Progenitor cell of endocrine pancreas (in vitro differentiated cells): ENCODE results near the gene GABARAP. TPM values are rescaled to one million over a fixed set of nuclear protein-coding genes. Genes with fewer than 3 reads are reported as not detected.

Experiments
- DNase-seq: peaks from one replicate; pipeline ENCODE4 v3.0.0; 2021; ENCODE audit warnings: low spot score; ENCODE audit not compliant: unreplicated experiment
- H3K27ac Mint-ChIP-seq: 2 replicates; pipeline ENCODE4 v1.8.0; 2021; ENCODE audit warnings: mild to moderate bottlenecking, moderate library complexity, mixed read lengths
- H3K27me3 Mint-ChIP-seq: 2 replicates; pipeline ENCODE4 v1.8.0; 2021; ENCODE audit warnings: mixed read lengths
- H3K36me3 Mint-ChIP-seq: 2 replicates; pipeline ENCODE4 v1.8.0; 2022; ENCODE audit warnings: mixed read lengths; ENCODE audit not compliant: insufficient read depth
- H3K4me1 Mint-ChIP-seq: 2 replicates; pipeline ENCODE4 v1.8.0; 2021; ENCODE audit warnings: low read depth, mixed read lengths
- H3K4me3 Mint-ChIP-seq: 2 replicates; pipeline ENCODE4 v1.8.0; 2021; ENCODE audit warnings: low read depth, mild to moderate bottlenecking, moderate library complexity, mixed read lengths
- H3K9me3 Mint-ChIP-seq: 2 replicates; pipeline ENCODE4 v1.8.0; 2021; ENCODE audit warnings: low read depth, mixed read lengths
- total RNA-seq: library from RNA; stranded (reverse); gene quantifications from 2 replicates; pipeline ENCODE4 v1.2.1, GENCODE V29; 2021
- TF ChIP-seq, protein P1 (sequence below): fragments of 200-600 bp; sonication (generic); IDR thresholded peaks from one replicate; pipeline ENCODE4 v1.5.0; 2021; ENCODE audit warnings: antibody characterized with exemption, mild to moderate bottlenecking; ENCODE audit not compliant: unreplicated experiment

The GABARAP gene
- total RNA-seq, 1 donor from 2014 or later, result 466 TPM

DNA sequence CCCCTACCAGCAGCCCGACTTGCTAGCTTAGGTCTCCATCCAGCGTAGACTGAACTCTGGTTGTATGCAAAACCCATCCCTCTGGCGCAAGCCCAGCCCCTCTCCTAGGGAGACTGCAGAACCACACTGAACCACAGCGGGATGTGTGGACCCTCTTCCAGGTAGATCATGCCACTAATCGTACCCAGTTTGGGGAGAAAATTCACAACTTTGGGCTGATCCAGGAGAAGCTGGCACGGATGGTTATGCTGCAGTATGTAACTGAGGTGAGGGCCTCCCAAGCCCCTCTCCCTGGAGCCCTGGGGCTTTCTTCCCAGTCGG lies 19.3 kb downstream of the GABARAP start:
- Mint-ChIP-seq H3K9me3 (no peaks in the 10 kb centered on the region), H3K4me3 (no peak overlapping the region), H3K27ac (peak overlapping the region; percentile 87)

DNA sequence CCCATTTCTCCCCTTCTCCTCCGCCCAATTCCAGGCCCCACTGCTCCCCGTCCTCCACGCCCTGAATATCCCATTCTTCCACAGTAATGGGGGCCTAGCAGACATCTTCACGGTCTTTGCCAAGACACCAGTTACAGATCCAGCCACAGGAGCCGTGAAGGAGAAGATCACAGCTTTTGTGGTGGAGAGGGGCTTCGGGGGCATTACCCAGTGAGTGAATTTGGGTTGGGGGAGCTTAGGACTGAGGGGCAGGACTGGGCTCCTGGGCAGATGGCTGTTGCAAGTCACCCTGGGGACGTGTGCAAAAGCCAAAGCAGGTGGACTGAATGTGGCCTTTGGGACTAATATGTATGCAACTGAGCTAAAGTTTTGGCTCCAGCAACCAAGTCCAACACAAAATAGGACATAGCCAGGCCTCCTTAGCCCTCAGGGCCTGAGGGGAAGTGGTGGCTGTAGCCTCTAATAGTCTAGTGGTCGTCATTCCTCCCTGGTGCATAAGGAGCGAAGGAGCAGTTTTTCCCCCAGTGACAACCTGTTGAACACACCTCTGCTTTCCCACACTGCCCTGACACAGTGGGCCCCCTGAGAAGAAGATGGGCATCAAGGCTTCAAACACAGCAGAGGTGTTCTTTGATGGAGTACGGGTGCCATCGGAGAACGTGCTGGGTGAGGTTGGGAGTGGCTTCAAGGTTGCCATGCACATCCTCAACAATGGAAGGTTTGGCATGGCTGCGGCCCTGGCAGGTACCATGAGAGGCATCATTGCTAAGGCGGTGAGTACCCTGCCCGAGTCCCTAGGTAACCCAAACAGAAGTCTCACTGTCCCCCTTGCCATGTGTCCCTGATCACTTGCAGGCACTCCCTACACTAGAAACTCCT lies 19.9 kb downstream of the GABARAP start:
- Mint-ChIP-seq H3K36me3 (peaks cover 6% of the 10 kb centered on the region), H3K27me3 (no peaks in the 10 kb centered on the region), H3K9me3 (no peaks in the 10 kb centered on the region), H3K4me1 (peaks cover 19% of the 10 kb centered on the region), H3K4me3 (peak overlapping the region; percentile 23), H3K27ac (peak overlapping the region; percentile 64)
- TF ChIP-seq, protein P1, sequence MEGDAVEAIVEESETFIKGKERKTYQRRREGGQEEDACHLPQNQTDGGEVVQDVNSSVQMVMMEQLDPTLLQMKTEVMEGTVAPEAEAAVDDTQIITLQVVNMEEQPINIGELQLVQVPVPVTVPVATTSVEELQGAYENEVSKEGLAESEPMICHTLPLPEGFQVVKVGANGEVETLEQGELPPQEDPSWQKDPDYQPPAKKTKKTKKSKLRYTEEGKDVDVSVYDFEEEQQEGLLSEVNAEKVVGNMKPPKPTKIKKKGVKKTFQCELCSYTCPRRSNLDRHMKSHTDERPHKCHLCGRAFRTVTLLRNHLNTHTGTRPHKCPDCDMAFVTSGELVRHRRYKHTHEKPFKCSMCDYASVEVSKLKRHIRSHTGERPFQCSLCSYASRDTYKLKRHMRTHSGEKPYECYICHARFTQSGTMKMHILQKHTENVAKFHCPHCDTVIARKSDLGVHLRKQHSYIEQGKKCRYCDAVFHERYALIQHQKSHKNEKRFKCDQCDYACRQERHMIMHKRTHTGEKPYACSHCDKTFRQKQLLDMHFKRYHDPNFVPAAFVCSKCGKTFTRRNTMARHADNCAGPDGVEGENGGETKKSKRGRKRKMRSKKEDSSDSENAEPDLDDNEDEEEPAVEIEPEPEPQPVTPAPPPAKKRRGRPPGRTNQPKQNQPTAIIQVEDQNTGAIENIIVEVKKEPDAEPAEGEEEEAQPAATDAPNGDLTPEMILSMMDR, result no peak
- no peak for DNase-seq

More for the DNA sequence above, 19.3 kb downstream of the GABARAP start:
- Mint-ChIP-seq H3K4me1 (peaks cover 15% of the 10 kb centered on the region), H3K27me3 (no peaks in the 10 kb centered on the region), H3K36me3 (peaks cover 7% of the 10 kb centered on the region)
- no peak for DNase-seq
- TF ChIP-seq, protein P1, result no peak

DNA sequence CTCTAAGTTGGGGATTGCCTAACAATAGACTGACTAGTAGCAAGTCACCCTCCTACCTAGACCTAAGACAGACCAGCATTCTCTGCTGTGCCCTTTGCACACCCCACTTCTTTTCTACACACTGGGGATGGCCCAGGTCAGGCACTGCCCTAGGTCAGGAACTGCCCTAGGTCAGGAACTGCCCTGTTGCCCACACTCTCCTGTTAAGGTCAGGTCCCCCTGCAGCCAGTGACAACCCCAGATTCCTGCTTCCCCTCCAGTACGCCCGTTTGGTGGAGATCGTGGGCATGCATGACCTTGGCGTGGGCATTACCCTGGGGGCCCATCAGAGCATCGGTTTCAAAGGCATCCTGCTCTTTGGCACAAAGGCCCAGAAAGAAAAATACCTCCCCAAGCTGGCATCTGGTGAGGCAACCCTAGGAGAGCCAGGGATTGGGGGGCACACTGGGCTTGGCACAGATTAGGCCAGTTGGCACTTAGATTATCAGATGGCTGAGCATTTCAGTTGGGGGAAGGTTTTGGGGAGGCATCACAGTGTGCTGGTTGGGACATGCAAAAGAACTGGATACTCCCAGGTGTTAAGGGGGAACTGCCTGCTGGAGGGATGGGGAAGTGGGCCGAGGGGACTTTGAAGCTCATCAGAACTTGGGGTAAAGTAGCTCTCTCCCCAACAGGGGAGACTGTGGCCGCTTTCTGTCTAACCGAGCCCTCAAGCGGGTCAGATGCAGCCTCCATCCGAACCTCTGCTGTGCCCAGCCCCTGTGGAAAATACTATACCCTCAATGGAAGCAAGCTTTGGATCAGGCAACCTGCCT lies 20.8 kb downstream of the GABARAP start:
- Mint-ChIP-seq H3K4me3 (peak overlapping the region; percentile 91), H3K9me3 (no peaks in the 10 kb centered on the region), H3K27me3 (no peaks in the 10 kb centered on the region), H3K36me3 (peaks cover 6% of the 10 kb centered on the region), H3K4me1 (peaks cover 23% of the 10 kb centered on the region), H3K27ac (peak overlapping the region; percentile 97)
- TF ChIP-seq, protein P1, result no peak
- DNase-seq, result no peak

DNA sequence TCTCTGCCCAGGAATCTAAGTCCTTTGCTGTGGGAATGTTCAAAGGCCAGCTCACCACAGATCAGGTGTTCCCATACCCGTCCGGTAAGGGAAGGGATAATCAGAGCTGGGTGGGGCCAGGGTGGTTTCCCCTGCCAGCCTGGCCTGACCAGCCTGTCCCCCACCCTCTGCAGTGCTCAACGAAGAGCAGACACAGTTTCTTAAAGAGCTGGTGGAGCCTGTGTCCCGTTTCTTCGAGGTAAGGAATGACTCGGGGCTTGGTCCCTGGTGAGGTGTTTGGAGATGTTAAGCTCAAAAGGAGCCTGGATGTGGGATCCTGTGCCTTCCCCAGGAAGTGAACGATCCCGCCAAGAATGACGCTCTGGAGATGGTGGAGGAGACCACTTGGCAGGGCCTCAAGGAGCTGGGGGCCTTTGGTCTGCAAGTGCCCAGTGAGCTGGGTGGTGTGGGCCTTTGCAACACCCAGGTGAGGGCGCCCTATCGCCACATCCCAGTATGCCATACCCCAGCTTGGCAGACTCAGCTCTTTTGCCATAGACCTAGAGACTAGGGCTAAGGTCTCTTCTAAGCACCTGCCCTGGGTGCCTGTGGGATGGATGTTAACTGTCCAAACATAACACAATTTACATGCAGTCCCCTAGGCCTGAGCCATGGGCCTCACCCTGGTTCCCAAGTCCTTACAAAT lies 21.5 kb downstream of the GABARAP start:
- Mint-ChIP-seq H3K4me3 (peak overlapping the region; percentile 91), H3K27me3 (no peaks in the 10 kb centered on the region), H3K4me1 (peaks cover 30% of the 10 kb centered on the region), H3K36me3 (peaks cover 6% of the 10 kb centered on the region), H3K27ac (peak overlapping the region; percentile 97), H3K9me3 (no peaks in the 10 kb centered on the region)
- TF ChIP-seq, protein P1, result peak; percentile 48
- DNase-seq, result no peak
